GM21381 (cell line): ENCODE measurements around the gene FBXL13.
"Not testable (repeated sequence)": the region's sequence is repeated elsewhere in the genome, so short reads cannot be mapped to it uniquely, and the experiment has no call there.

Source experiments
- ATAC-seq: cut with Tn5 transposase; IDR thresholded peaks from one replicate; pipeline ENCODE4 v1.9.1; 2021; ENCODE audit warnings: mild to moderate bottlenecking, moderate library complexity; ENCODE audit not compliant: unreplicated experiment

FBXL13 gene

DNA sequence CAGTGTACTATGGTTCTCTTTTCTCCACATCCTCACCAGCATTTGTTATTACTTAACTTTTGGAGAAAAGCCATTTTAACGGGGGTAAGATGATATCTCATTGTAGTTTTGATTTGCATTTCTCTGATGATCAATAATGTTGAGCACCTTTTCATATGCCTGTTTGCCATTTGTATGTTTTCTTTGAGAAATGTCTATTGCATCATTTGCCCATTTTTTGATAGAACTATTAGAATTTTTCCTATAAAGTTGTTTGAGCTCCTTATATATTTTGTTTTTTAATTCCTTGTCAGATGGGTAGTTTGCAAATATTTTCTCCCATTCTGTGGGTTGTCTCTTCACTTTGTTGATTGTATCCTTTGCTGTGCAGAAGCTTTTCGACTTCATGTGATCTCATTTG is 172.5 kb downstream of the FBXL13 start:
- ATAC-seq = not testable (repeated sequence)

DNA sequence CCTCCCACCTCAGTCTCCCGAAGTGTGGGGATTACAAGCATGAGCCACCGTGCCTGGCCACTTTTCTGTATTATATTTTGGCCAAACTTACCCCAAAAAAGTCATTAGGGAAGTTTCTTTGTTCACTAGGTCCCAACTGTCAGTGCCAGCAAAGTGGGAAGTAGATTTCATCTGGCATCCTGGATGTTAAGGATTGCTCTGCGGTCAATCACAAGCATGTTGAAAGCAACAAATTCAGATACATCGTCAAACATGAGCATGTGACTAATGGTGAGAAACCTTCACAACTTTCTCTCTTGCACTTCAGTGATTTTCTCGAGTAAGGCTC is 176.1 kb downstream of the FBXL13 start:
- ATAC-seq = no peak

DNA sequence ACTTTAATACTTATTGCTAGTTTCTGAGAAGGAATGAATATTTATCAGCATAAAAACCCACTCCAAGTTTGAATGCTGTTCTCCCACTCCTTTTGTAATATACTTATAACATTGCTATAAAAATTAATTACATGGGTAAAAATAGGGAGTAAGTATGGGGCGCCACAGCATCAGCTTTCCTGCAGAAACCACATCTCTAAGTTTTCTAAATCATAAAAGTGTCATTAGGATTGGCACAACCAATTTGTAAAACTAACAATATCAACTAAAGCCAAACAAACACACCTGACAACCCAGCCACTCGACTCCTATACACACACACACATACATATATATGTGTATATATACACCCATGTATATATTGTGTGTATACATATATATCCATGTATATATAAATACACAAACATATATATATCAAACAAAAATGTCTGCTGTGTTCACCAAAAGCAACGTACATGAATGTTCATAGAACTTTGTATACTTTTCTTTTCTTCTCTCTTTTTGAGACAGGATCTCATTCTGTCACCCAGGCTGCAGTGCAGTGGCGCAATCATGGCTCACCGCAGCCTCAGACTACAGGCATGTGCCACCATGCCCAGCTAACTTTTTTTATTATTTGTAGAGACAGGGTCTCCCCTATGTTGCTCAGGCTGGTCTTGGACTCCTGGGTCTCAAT is 176.6 kb downstream of the FBXL13 start:
- ATAC-seq = no peak

DNA sequence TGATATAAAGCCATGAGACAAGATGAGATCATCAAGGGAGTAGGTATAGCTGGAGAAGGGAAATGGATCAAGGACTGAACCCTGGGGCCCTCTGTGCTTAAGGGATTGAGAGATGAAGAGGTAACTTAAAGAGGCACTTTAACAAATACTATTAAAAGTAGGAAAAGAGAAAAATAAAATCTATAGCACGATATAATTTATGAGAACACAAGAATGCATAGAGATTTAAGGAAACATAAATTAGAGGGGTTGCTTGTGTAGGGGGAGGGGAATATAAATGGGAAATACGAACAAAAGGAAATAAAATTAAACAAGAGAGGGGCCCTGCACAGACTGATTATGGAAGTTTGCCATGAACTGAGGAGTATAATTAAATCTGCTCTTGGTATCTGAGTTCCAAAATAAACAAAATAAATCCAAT is 177.4 kb downstream of the FBXL13 start:
- no peak for ATAC-seq

DNA sequence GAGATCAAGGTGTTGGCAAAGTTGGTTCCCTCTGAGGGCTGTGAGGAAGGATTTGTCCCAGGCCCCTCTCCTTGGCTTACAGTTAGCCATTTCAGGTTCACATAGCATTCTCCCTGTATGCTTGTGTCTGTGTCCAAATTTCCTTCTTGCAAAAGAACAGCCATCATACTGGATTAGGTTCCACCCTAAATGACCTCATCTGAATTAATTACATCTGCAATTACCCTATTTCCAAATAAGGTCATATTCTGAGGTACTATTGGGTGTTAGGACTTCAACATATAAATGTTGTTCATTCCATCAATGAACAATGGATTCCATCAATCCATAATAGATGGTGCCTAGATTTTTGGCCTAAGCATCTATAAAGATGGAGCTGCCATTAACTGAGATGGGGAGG is 178.0 kb downstream of the FBXL13 start:
- no peak for ATAC-seq

DNA sequence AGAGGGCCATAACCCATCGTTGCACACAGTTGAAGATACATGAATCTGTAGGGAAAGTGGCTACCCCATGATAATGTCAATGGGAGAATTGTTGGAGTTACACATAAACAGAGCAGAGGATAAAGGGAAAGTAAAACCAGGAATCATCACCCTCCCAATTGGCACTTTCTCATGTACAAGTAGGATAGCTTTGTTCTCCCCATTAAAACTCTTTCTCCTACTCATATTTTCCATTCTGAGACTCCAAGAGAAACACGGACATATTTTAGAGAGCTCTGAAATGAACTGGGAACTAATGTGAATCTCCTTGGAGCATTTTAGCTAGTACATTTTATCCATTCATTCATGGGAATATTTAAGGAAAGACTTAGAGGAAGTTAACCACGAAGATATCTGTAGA is 179.0 kb downstream of the FBXL13 start:
- ATAC-seq = no peak

DNA sequence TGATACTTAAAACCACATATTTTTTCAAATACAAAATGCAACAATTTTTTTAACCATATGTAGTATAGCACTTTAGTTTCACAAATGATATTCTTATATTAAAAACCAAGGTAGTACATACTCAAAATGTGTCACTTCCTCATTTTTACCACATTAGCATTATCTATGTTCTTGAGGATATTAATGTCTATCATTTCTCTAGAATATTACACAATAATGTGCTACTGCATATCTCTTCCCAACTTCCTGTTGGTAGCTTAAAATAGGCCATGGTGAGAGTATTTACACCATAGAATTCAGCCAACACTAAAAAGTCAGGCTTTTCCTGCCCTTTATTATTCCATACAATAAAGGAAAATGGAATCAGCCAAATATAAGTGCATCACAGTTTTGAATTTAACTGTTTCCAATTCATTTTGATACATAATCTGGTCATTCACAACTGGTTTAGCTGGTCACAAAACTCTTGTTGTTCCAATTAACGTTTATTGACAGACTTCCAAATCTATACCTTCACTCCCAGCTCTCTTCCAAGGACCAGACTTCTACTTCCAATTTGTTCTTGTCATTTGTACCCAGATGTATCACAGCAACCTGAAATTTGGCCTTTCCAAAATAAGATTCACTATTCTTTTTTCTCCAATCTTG is 181.8 kb downstream of the FBXL13 start:
- ATAC-seq = no peak

DNA sequence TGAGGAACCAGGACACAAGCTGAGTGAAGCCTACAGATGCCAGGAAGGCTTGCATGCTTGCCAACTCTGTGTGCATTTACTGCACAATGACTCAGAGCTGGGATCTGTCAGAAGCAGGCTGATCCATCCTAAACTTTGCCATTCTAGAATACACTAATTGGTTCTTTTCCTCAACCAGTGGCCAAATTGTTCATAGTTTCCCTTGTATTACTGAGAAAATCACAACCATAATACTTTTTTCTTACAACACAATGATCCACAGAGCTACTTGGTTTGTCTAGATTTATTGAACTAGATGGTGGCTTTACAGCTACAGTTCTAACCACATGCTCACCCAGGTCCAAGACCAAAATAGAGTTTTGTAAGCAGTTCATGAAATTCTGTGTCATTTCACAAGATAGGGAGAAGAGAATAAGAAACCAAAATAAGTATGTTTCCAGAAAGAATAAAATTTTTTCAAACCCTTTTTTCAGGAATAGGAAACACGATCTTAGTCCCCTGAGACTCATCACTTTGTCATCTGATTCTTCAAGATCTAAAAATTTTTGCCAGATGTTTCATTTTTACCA is 182.8 kb downstream of the FBXL13 start:
- no peak for ATAC-seq

DNA sequence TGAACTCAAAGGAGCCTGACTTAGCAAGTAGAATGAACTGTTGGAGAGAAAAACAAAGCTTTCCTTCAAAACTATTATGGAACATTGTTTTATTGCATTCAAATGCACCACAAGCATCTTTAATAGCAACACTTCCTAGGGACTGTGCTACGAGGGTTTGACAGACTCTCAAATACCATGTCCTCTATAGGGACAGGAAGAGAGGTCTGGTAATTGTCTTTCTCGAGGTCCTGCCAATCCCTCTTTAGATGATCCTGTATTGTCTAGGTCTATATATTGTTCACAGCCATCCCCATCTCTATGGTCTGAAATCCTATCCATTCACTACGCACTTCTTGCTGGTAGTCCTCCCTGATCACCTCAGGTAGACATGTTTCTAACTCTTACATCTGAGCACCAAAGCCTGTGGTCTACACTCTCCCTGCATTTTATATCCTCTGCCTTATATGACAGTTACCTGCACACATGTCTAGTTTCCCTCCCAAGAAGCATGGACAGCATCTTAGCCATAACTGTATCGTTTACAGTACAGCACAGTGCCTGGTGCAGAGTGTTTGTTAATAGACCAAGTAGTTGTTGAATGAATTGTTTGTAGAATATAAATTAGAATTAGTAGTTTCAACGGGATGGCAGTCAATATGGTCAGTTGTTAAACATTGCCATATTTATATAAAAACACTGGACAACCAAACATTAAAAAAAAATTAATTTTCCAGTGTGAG is 183.5 kb downstream of the FBXL13 start:
- ATAC-seq = no peak

DNA sequence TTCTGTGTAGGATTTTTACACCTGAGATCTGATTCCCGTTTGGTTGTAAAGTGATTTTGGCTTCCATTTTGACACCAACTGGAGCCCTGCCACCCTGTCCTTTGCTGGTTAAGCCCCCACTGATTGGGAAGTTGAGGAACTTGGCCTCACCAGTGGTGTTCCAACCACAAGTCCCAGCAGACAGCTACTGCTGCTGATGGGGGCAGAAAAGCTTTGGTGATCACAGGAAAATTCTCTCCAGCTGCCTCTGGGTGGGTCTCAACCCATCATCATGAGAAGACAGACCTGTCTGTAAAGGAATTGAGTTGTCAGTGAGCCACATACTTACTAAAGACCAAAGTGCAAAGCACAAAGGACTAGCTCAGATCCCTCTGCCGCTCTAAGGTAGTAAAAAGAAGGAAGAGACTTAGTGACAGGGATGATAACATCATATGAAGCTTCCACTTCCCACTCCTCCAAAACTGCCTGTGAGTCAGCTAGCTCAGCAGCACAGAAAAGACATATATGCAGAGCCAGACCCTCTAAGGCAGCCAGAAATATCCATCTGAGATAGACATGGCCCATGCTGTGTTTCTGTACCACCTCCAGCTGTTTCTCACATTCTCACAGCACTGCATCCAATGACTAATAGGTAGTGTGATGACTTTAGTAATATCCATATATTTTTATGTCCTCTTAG is 184.2 kb downstream of the FBXL13 start:
- ATAC-seq = no peak

DNA sequence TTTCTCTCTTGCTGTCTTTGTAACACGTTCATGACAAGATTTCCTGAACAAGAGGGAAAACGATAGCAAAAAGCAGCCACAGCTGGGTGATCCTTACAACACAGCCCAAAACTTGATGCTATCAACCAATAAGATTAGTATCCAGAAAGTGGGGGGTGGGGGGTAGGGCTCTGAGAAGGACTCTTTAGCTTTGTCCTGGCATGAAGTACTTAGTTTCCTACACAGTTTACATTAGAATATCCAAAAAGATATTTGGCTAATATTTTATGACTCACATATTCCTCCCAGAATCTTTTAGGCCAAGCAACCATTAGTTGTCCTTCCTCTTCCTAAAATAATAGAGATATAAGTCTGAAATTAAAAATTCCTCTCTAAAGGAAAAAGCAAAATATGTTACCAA is 184.7 kb downstream of the FBXL13 start:
- ATAC-seq = no peak

DNA sequence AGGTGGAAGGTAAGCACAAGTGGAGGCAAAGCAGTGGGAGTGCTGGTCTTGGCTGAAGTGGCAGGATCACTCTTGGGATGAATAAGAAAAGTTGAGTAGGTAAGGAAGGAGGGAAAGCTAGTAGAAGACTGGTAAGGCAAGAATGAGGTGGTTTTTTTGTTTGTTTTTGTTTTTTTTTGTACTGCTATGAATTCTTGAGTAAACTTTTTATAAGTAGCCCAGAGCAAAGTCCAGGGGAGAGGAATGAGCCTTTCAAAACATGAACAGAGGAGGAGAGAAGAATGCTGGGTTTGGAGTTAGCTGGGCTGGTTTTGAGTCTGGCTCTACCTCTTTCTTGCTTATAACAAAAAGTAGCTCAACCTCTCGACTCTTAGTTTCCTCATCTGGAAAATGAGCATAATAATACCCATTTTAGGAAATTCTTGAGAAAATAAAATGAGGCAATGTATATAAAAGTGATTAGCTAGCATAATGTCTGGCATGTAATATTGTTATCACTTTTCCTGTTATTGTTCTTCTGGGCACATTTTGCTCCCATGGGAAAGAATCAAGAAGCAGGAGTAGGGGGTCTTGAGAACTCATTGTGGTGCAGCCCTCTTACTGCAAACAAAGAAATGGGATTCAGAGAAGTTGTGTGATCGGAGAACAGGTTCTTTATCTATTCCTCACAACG is 185.9 kb downstream of the FBXL13 start:
- ATAC-seq = no peak

DNA sequence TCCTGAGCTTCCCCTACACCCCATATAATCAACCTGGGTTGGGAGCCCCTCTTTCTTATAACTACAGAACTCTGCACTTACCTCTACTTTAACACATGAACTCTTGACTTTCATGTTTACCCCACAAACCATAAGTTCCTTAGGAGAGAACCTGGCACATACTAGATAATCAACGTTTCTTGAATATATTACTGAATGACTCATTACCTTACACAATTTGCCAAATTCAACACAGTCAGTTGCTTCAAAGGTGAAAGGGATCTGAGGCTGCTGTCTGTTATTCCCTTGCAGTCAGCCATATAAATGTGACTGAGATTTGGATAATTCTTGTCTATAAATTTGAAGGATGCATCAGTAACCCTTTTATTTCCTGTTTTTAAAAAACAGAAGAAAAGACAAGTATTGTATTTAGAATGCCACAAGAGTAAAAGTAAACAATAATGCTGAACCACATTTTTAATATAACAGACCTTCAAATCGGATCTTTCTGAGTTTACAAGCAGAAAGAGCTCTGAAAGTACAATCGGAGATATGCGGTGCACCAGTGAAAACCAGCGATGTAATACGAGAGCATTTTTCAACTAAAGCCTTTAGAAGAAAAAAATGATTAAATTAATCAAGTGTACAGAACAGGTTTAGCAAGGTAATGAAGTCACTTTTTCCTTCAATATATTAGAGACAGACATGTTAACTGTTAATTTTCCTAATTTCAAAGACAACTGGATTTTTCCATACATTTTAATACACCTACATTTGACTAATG is 191.3 kb downstream of the FBXL13 start:
- ATAC-seq = no peak

DNA sequence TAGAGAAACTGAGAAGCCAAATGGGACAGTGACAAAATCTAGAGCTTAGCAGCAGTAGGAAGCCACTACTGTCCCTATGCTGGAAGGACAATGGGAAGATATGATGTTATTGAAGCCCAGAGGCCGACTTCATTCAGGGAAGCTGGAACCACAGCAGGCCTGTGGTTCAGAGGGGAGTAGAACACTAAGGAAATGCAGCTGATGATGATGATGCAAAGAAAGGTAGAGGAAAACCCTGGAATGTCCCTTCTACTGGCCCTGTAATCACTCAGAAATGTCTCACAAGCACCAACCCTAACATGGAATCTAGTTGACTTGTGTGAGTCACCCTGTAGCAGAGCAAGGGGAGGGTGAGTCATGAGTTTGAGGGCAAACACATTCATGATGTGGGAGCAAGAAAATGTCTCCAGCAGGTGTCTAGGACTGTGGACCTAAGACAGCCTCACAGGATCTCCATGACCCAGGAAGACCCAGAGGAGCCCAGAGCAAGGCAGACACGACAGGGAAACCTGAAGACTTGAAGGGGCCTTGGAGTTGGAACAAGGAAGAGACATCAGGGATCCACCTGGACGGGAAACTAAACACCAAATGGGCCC is 198.8 kb downstream of the FBXL13 start:
- ATAC-seq = no peak

DNA sequence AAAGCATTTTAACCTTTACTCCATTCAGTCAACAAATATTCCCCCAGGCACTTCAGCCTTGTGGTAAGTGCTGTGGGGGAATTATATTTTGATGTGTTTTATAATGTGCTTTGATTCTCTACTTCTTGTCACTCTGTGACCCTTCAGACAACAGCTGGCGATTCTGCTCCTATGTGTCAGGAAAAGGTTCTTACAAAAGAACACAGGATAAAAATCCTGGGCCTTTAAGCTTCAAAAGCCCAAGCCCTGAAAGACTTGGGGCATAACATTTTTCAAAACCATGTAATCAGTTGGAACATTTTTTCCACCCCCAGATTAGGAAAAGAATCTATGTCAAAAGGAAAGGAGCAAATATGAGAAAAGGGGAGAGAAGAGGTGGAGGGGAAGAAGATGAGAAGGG is 199.6 kb downstream of the FBXL13 start:
- ATAC-seq = no peak

DNA sequence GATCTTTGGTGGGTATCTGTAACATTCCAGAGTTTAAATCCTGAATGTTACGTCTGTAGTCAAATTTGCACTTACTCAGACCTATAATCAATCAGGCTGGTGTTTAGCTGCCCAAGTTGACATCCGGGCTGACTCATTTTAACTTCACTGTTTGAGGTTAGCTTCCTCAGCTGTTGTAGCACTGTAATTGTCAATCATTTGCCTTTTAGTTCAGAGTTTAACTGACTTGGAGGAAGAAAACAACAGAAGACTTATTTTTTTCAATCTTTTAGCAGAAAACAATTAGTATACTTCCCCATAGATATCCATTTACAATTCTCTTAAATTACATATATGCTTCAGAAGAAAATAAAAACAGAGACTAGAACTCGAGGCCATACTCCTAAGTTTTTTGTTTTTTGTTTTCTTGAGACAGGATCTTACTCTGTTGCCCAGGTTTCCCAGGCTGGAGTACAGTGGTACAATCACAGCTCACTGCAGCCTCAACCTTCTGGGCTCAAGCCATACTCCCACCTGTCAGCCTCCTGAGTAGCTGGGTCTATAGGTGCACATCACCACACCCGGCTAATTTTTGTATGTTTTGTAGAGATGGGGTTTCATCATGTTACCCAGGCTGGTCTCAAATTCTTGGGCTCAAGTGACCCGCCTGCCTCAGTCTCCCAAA is 200.3 kb downstream of the FBXL13 start:
- peak; percentile 99 for ATAC-seq

DNA sequence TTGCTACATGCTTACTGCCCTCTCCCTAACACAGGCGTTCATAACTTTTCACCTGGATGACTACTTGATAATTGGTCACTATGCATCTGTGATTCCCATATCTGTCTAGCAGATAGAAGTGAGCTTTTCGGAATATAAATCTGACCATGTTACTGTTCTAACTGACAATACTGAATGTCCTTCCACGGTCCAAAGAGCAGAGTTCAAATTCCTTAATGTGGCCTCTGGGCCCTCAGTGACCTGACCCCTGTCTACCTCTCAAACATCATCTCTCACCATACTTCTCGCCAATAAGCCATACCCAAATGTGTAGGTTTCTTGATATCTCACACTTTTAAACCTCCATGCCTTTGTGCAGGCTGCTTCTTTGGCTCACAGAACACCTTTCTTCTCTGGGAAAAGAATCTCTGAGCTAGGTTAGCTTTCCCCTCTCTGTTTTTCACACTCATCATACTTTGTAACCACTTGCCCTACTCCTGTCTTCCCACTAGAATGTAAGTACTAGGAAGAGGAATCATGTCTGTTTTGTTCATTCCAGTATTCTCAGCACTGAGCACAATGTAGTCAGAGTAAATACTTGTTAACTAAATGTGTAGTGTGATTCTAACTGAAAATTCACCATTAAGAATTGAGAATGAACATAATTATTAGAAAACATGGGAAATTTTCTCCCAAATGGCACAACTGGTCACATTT is 201.0 kb downstream of the FBXL13 start:
- ATAC-seq = peak; percentile 23

DNA sequence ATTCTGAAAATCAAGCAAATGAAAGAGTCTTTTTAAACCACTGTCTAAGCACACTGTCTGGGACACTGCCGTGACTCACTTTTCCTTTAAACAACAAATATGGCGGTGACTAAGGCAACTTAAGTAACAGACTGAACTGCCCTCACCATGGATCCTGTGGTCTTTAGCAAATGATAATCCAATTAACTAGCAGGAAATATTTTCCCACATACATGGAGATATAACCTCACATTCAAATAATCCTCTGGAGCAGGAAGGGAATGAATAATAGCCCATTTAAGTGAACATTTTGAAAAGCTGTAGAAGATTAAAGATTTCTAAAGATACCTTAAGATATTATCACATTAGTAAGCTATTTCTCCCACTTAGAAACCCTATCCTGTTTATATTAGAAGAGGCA is 202.1 kb downstream of the FBXL13 start:
- ATAC-seq = no peak

DNA sequence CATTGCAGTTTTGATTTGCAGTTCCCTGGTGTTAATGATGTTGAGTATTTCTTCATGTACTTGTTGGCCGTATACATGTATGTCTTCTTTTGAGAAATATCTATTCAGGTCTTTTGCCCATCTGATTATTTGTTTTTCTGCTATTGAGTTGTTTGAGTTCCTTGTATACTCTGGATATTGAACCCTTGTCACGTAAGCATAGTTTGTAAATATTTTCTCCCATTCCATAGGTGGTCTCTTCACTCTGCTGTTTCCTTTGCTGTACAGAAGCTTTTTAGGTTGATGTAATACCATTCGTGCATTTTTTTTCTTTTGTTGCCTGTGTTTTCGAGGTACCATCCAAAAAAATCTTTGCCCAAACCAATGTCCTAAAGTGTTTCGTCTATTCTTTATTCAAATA is 205.4 kb downstream of the FBXL13 start:
- ATAC-seq = no peak
